H4 (cell line): ENCODE results near the gene ARID3B. TPM values are rescaled to one million over a fixed set of nuclear protein-coding genes. Genes with fewer than 3 reads are reported as not detected.
A peak's percentile ranks its signal among the peaks of the same experiment; 100 is the strongest.
"Not testable (repeated sequence)": the region's sequence is repeated elsewhere in the genome, so short reads cannot be mapped to it uniquely, and the experiment has no call there.

Experiments
- DNase-seq: peaks from one replicate; pipeline ENCODE4 v3.0.0-alpha.2; 2015; ENCODE audit warnings: low spot score
- total RNA-seq: library from RNA; depleted of rRNA; stranded (reverse); fragments of >200 nt; shearing (Covaris generic); gene quantifications from 2 replicates; pipeline ENCODE4 v1.2.3, GENCODE V29; 2014

The ARID3B gene
- total RNA-seq, 1 experiment from 2014 or later: 1.0 TPM

GRCh38 chr15:74535388-74536084 lies 5.5 kb upstream of the ARID3B start:
- no peak for DNase-seq

- DNase-seq: no peak
Measured at GRCh38 chr15:74537736-74538135, 3.3 kb upstream of the ARID3B start.

GRCh38 chr15:74539521-74539920 lies 1.5 kb upstream of the ARID3B start:
- not testable (repeated sequence) for DNase-seq

- DNase-seq: no peak
Measured at GRCh38 chr15:74540161-74540760, 759 bp upstream of the ARID3B start.

DNA sequence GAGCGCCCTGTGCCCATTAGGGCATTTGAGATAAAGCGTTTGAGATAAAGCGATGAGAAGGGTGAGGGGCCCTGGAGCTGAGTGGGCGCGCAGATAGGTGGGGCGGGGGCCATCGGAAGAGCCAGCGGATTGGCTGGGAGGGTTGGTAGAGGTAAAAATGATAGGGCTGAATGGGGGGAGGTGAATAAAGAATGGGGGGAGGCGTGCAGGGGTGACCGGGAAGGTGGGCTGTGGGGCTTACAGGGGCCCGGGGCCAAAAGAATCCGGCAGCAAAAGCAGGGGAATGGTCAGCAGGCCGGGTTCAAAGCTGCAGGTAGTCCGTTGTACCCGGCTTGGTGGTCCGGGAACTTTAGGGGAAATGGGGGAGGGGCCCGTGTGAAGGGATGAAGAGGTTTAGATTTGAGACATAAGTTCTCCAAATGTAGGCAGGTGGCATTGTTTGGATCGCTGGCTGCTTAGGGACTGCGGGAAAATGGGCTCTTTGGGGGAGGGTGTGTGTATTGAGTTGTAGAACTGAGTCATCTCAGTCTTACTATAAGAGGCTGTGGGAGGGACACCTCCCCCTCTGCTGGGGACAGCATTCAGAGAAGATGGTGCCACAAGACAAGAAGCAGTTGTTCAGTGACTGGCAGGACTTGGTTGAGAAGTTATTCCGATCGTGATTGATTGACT lies 610 bp downstream of the ARID3B start:
- no peak for DNase-seq

GRCh38 chr15:74542166-74543042 lies 1.4 kb downstream of the ARID3B start:
- no peak for DNase-seq

DNA sequence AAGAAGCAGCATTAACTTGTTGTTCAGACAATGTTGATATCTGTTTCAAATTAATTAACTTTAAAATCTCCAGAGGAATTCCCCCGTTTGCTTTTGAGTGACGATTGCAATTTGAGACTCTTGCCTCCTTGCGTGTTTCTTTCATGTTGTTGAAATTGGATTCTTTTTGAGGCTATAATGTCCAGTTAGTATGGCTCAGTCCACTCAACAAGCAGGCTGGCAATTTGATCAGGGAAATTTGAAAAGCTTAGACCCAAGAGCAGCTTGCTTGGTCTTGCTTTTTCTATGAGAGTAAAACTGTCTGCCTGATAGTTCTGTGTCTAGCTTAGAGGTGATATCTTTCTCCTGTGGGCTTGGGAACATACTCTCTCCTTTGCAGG lies 2.0 kb downstream of the ARID3B start:
- no peak for DNase-seq

- no peak for DNase-seq
Measured at GRCh38 chr15:74543583-74543982, 2.6 kb downstream of the ARID3B start.

- DNase-seq: no peak
Measured at GRCh38 chr15:74545086-74545485, 4.1 kb downstream of the ARID3B start.

GRCh38 chr15:74545776-74546656 lies 5.0 kb downstream of the ARID3B start:
- DNase-seq: peak; percentile 98

- no peak for DNase-seq
Measured at GRCh38 chr15:74547616-74548015, 6.6 kb downstream of the ARID3B start.

DNA sequence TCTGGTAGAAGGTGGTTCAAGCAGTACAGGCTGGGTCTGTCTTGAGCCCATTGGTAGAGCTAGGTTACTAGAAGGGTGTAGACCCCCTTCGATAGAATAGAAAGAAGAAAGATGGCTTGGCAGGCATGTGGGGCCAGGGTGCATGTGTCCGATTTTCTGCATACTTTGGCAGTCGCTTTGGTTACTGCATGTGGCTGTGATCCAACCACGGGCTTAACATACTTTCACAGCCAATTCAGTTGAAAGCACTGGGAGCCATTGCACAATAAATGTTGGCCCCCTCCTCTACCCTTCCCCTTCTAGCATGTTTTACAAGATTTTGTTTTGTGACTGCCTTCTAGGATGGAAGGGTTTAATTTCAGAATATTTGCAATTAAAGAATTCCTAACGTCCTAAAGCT lies 7.2 kb downstream of the ARID3B start:
- no peak for DNase-seq

DNA sequence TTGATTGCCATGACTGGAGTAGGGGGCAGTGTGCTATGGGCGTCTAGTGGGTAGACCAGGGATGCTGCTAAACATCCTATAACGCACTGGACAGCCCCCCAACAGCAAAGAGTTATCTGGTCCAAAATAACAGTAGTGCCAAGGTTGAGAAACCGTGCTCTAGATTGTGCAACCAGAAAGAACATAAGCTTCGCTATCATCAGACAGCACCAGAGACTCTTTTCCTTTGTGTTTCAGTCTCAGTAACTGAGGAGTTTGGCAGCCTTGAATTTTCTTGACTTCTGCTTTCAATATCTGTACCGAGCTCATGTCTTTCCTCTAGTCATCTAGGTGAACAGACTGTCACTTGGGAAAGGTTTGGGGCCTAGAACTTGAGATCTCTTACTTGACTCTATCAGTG lies 8.8 kb downstream of the ARID3B start:
- no peak for DNase-seq

DNA sequence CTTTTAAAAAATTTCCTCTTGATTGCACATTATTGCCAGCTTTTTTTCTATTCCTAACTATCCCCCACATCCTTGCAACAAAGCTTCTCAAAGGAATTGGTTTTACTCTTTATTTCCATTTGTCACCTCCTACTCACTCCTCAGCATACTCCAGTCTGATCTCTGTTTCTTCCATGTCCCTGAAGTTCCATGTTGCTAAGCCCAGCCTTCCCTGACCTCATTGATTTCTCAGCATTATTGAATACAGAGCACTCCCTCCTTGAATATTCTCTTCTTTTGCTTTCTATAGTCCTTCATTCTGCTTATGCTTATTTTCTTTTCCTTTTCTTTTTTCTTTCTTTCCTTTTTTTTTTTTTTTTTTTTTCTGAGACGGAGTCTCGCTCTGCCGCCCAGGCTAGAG lies 10.7 kb downstream of the ARID3B start:
- DNase-seq: no peak

GRCh38 chr15:74552773-74553441 lies 11.9 kb downstream of the ARID3B start:
- no peak for DNase-seq

- DNase-seq: no peak
Measured at GRCh38 chr15:74555192-74555591, 14.2 kb downstream of the ARID3B start.

DNA sequence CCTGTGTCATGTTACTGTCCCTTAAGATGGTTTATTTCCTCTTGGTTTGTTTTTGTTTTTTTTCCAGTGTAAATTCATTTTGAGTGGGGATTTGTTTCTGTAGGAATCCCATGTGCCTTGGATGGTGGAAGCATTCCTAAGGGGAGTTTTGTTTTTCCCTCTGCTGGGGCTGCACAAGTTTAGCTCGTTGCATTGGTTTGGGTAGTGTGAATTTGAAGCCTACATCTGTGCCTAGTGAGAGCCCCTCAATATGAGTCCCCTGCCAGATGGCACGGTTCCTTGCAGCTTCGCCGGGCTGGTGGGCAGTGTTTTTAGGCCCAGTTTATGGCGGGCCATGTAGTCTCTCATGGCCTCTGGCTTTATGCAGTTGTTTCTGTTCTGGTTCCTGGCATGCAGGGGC lies 17.7 kb downstream of the ARID3B start:
- DNase-seq: no peak

GRCh38 chr15:74563442-74563841 lies 22.4 kb downstream of the ARID3B start:
- no peak for DNase-seq

- DNase-seq: no peak
Measured at GRCh38 chr15:74564182-74564581, 23.2 kb downstream of the ARID3B start.

DNA sequence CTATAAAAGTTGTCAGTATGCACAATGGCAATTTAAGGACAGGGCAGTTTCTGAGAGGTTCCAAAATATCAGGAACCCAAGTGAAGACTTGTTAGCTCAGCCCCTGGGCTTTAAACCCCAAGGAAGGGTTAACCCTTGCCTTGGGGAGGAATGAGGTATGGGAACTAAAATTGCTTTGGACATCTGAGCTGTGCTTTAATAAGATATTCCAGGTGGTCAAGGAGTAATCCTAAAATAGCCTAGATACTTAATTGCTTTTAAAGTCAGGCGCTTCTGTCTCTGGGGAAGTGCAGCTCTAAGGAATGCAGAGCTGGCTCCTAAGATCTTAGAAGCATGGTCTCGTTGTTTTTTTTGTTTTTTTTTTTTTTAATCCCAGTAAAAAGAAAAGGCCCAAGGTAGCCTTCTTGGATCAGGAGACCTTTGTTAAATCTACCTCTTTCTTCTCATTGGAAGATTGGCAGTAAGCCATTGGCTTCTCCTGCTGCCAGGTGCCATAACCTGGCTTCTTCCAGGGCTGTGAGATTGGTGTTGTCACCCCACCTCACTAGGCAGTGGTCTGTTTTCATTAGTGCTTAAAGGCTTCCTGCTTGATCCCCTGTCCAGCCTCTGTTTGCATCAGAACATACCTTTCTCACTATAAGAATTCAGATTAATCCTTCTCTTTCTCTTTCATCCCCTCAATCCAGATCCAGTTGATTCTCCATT lies 24.5 kb downstream of the ARID3B start:
- DNase-seq: no peak
